ENCODE results near the gene RFK.
"Not testable (repeated sequence)": the region's sequence is repeated elsewhere in the genome, so short reads cannot be mapped to it uniquely, and the experiment has no call there.

Gene RFK

GRCh38 chr9:76369583-76369982 lies 24.6 kb downstream of the RFK start:
- DNase-seq, result no peak

GRCh38 chr9:76366275-76366674 lies 28.0 kb downstream of the RFK start:
- no peak for DNase-seq

GRCh38 chr9:76365028-76365427 lies 29.2 kb downstream of the RFK start:
- no peak for DNase-seq

DNA sequence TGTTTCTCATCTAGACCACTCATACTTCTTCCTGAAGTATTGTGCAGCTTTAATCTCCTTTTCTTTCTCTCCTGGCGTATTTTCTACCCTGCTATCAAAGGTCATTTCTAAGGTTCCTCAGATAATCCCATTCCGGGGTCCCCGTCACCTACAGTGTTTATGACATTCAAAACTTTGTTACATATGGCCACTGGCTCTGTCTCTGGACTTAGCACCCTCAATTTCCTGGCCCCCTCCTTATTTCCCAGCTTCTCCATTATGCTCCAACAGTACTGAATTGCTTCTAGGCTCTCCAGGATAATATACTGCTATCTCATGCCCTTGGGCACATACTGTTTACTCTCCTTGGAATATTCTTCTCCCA lies 31.2 kb downstream of the RFK start:
- no peak for DNase-seq

DNA sequence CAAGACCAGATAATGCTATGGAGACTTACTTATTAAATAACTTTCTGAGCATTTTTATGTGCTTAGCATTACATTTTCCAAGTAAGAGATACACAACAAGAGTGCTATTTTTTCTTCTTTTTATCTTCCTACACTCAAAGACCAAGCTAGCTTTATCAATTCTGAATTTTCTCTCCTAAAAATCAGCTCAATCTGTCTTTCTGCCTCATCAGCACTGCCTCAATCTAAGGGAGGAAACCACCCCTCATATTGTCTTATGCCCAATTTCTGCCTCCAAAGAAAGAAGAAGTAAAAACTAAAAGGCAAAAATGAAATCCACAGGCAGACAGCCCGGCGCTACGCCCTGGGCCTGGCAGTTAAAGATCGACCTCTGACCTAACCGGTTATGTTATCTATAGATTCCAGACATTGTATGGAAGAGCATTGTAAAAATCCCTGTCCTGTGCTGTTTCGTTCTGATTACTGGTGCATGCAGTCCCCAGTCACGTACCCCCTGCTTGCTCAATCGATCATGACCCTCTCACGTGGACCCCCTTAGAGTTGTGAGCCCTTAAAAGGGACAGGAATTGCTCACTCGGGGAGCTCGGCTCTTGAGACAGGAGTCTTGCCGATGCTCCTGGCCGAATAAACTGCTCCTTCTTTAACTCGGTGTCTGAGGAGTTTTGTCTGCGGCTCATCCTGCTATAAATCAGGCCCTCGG lies 31.7 kb downstream of the RFK start:
- DNase-seq, result not testable (repeated sequence)

GRCh38 chr9:76359766-76360165 lies 34.5 kb downstream of the RFK start:
- no peak for DNase-seq

DNA sequence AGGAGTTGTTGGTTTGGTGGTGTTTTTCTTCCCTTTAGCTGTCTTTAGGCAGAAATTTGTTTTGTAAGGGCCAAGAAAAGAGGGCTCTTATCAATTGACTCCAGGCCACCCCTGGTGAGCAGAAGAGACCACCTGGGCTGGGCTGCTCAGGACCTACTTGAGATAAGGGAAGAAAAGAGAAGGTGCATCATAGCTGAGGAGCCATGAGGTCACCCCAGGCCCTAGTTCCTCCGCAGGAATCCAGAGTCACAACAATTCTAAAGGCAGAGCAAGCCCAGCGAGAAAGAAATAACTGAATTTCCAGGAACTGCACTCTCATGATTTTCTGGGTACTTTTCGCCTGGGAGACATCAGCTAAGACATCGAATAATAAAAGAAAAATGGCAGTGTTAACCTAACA lies 34.9 kb downstream of the RFK start:
- DNase-seq, result no peak

DNA sequence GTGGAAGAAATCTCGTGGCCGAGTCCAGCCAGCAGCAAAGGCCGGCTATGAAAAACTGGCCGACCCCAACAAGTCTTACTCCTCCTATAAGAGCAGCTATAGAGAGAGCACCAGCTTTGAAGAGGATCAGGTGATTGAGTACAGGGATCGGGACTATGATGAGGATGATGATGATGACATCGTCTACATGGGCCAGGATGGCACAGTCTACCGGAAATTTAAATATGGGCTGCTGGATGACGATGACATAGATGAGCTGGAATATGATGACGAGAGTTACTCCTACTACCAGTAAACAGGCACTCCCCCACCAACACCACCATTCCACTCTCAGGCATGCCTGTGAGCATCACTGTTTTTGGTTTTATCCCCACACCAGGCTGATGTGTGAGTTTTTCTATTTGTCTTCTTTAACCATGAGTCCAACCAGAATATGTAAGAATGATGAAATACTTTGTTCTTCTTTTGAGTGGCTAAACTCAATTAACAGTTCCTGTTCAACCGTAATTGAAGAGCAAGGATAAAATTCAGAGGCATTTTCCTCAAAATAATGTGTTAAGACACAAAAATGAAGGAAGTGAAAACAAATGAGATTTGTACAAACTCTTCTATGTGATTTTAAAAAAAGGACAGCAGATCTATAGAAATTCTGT lies 35.5 kb downstream of the RFK start:
- no peak for DNase-seq

DNA sequence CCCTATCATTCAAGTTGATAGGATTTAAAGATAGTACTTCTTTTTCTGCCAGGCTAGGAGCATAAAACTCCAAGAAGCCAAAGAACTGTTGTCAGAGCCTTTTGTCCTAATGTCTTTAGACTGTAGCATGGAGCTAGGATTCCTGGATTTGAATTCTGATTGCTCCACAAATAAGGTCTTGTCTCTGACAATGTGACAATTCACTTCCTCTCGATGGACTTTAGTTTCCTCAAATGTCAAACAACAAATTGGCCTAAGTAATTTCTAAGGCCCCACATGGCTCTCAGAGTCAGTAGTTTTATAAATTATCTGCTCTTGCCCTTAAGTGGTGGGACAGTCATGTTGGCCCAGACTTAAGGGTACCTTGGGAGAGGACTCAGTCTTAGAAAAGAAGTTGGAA lies 36.7 kb downstream of the RFK start:
- DNase-seq, result no peak

DNA sequence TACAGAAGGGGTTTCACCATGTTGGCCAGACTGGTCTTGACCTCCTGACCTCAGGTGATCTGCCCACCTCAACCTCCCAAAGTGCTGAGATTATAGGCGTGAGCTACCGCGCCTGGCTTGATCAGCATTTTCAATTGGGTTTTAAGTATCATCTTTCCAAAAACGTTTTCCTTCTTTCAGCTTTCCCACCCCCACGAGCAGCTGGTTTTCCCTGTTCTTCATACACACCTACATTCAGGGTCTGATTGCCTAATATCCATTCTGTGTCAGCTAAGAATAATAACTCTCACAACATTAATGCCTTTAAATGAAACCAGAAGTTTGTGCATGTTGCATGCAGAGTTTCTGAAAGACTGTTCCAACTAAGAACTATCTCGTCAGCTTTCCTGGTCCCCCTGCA lies 38.3 kb downstream of the RFK start:
- no peak for DNase-seq

GRCh38 chr9:76354221-76354620 lies 40.0 kb downstream of the RFK start:
- DNase-seq, result no peak

- no peak for DNase-seq
Observed at GRCh38 chr9:76353280-76353679, 40.9 kb downstream of the RFK start.

DNA sequence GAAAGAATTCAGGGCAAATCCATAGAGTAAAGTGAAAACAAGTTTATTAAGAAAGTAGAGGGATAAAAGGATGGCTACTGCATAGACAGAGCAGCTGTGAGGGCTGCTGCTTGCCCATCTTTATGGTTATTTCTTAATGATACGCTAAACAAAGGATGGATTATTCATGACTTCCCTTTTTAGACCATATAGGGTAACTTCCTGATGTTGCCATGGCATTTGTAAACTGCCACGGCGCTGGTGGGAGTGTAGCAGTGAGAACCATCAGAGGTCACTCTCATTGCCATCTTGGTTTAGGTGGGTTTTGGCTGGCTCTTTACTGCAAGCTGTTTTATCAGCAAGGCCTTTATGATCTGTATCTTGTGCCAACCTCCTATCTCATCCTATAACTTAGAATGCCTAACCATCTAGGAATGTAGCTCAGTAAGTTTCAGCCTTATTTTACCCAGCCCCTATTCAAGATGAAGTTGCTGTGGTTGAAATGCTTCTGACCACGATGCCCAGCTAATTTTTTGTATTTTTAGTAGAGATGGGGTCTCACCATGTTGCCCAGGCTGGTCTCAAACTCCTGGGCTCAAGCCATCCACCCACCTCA lies 42.1 kb downstream of the RFK start:
- DNase-seq, result no peak

DNA sequence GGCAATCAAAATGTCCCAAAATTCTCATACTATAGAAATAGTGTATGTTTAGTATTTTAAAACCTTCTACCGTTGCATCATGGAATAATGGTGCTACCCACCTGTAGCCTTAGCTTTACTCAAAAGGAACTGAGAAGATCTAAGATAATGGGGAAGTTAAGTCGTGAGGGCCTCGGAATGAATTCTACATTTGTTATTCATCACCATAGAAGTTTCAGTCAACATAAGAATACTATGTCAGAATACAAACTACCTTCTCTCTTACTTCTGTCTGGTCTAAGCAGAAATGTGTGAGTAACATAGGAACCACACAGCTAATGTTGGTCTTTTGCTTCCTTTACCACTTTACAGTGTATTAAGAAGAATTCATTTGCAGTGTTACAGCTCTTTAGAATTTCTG lies 43.2 kb downstream of the RFK start:
- no peak for DNase-seq

DNA sequence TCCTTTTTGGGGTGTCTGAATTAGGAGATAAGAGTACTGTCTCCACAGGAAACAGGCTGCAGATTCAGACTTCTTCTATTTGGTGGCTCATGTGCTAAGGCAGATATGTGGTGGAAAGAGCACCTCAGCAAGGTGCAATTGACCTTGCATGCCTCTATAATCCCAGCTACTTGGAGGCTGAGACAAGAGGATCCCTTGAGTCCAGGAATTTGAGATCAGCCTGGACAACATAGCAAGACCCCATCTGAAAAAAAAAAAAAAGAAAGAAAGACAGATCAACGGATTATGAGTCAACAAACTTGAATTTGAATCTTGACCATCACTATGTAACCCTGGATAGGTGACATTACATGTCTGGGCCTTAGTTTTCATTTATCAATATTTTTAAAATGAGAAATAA lies 44.4 kb downstream of the RFK start:
- no peak for DNase-seq

- DNase-seq, result no peak
Observed at GRCh38 chr9:76342858-76343257, 51.4 kb downstream of the RFK start.

DNA sequence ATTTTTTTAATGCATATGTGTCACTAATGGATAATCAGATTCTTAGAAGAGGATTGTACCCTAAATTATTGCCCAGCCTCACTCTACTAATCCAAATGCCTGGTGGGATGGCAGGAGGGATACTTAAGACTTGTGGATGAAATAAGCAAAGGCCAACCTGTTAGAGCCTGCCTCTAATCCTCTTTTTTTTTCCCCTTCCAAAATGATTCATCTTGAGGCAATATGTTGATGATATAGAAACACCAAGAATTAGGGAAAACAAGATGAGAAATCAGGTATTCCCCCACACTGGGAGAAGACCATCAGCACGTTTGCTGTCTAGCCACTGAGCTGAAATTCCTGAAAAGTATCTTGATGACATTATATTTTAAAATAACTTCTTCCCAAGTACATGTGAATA lies 52.0 kb downstream of the RFK start:
- no peak for DNase-seq

DNA sequence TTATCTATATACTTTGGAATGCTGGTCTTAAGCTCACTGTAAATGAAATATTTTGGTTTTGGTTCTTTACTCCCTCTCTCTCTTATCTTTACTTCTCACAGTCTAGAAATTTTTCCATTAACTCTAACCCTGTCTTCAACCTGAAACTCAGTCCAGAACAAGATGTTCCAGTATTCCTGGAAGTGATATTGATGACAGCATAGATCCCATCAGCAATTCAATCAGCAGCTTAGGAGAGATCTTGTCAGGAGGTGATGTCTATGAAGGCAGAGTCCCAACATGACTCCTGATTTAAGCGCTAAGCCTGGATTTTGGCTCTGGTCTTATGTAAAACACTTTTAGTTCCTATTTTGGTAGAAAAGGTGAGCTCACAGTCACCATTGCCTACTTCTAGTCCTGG lies 52.6 kb downstream of the RFK start:
- DNase-seq, result no peak

GRCh38 chr9:76338418-76338817 lies 55.8 kb downstream of the RFK start:
- DNase-seq, result no peak

DNA sequence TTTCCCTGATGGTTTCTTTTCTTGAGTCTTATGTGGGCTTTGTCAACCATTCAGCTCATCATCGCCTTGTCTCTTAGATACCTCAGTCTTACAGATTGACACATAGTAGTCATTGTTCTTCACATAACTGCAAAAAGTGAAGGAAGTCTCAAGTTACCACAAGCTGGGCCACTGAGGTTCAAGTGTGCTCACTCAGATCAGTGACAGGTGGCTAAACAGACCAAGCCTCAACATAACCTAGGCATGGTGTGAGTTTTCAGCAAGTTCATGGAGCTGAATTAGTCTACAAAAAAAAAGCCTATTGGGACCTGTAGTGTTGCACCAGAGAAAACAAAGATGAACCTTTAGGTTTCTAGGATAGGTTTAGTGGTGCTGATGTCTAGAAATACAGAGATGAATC lies 58.2 kb downstream of the RFK start:
- no peak for DNase-seq

All from CD4-positive, alpha-beta T cell treated with Interleukin-17A for 1 hour (primary cell).